ENCODE results near the gene ARID3A. TPM values are rescaled to one million over a fixed set of nuclear protein-coding genes. Genes with fewer than 3 reads are reported as not detected.

The ARID3A gene
- total and polyA plus RNA-seq, 2 donors (not counting 3 experiments of a cell fraction or from before 2014, with no cell fraction given): 5.4 to 13.2 TPM

- H2AFZ ChIP-seq (ENCODE audit: low read depth, low read length): no peak overlapping the region
- dilution Hi-C loops (cut with MboI; ENCODE audit: extremely low pct_ligation_motif_present, low sequenced_read_pairs): no loop called here
- H3K4me2 ChIP-seq (ENCODE audit: insufficient read depth, low read length): no peak overlapping the region
- no TSS peak for BruUV-seq (replicated peaks)
- POLR2A ChIA-PET: no interaction called here
- H3K9me3 ChIP-seq (replicated peaks; ENCODE audit: control insufficient read depth, insufficient read depth, low read length): no peaks in the 10 kb centered on the region
- H3K4me3 ChIP-seq (replicated peaks in 1 of 3; ENCODE audit: insufficient read depth in 1 of 3, low read depth in 1 of 3, low read length in 3 of 3): no peak overlapping the region
- TF ChIP-seq POLR2AphosphoS5 (IDR thresholded peaks at IDR 0.05; ENCODE audit: insufficient read depth, low read depth, low read length): no peak
- TF ChIP-seq FOS (IDR thresholded peaks at IDR 0.05; ENCODE audit: borderline replicate concordance, insufficient read depth, low read length): no peak
- TF ChIP-seq JUN (IDR thresholded peaks at IDR 0.05; ENCODE audit: borderline replicate concordance, insufficient read depth, insufficient read length, low read depth): no peak
- TF ChIP-seq MAX (IDR thresholded peaks at IDR 0.05; ENCODE audit: insufficient read depth, insufficient read length): no peak
- TF ChIP-seq POLR2A (IDR thresholded peaks at IDR 0.05; ENCODE audit: low read depth, low read length): no peak
- no peak for TF ChIP-seq CTCF (IDR thresholded peaks at IDR 0.05; ENCODE audit: extremely low read depth in 1 of 2, insufficient read depth in 1 of 2, low read depth in 1 of 2, low read length in 2 of 2)
- no peak for TF ChIP-seq GATA2 (IDR thresholded peaks at IDR 0.05; ENCODE audit: insufficient read depth, insufficient read length, low read depth, low read length)
- TF ChIP-seq MYC (IDR thresholded peaks at IDR 0.05; ENCODE audit: low read depth, low read length): no peak
- TF ChIP-seq EZH2 (IDR thresholded peaks at IDR 0.05; ENCODE audit: borderline replicate concordance, low read depth, low read length, severe bottlenecking): no peak
- no peak overlapping the region for H3K27ac ChIP-seq (ENCODE audit: insufficient read depth, low read depth, low read length)
- H3K79me2 ChIP-seq (ENCODE audit: control insufficient read depth, insufficient read depth, low read length): no peaks in the 10 kb centered on the region
- H4K20me1 ChIP-seq (replicated peaks; ENCODE audit: control insufficient read depth, extremely low read depth, insufficient read depth, low read length): no peaks in the 10 kb centered on the region
- H3K9ac ChIP-seq (replicated peaks; ENCODE audit: extremely low read depth, insufficient read depth, low read length): no peak overlapping the region
- no peak for DNase-seq (ENCODE audit: low read depth, low spot score)
- H3K9me1 ChIP-seq (replicated peaks; ENCODE audit: control insufficient read depth, extremely low read depth, insufficient read depth, low read length): no peaks in the 10 kb centered on the region
- CTCF ChIA-PET: no interaction called here
- H3K36me3 ChIP-seq (ENCODE audit: control insufficient read depth in 2 of 2, extremely low read depth in 1 of 2, insufficient read depth in 2 of 2, low read length in 2 of 2): peaks cover 3 to 40% of the 10 kb centered on the region in 2 experiments
- no peaks in the 10 kb centered on the region for H3K4me1 ChIP-seq (ENCODE audit: control insufficient read depth, extremely low read depth, insufficient read depth, low read length)
- H3K27me3 ChIP-seq (ENCODE audit: control insufficient read depth in 2 of 2, insufficient read depth in 2 of 2, low read length in 2 of 2): no peaks in the 10 kb centered on the region
- intact Hi-C loops (cut with micrococcal nuclease): no loop called here
- FAIRE-seq: no peak
These were observed 44.3 kb upstream of the ARID3A start for GRCh38 chr19:881385-882071.
